HG03342 (cell line): ENCODE measurements around the gene ARID5B.
"Not testable (repeated sequence)": the region's sequence is repeated elsewhere in the genome, so short reads cannot be mapped to it uniquely, and the experiment has no call there.

ENCODE experiments used
- ATAC-seq: cut with Tn5 transposase; IDR thresholded peaks from one replicate; pipeline ENCODE4 v1.9.1; 2021; ENCODE audit warnings: mild to moderate bottlenecking, moderate library complexity; ENCODE audit not compliant: unreplicated experiment

The ARID5B gene

DNA sequence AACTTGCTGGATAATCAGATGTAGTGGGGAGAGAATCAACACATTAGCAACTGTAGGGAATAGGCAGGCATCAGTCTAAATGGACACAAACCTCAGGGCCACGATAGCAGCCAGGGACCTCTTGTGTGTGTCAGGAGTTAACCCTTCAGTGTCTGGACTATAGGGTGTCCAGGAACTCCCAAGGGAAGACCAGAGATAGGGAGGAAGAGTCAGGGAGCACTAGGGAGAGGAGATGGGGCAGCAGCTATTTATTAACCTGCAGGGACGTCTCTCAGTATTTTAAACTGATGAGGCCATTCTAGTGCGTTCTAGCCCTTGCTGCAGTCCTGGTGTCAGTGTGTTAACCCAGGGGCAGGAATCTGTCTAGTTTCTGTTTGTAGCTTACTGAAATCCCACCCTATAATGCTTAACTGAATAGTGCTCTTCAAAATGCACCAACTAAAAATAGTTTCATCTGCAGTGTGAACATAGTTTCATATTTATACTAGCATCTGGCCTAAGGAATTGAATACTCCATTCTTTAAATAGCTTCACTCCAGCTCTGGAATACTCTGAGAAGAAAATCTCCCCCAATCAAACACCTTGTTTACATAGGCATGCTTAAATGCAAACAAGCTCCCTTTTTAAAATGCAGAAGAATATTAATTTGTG, 62.7 kb downstream of the ARID5B start:
- ATAC-seq, result no peak

DNA sequence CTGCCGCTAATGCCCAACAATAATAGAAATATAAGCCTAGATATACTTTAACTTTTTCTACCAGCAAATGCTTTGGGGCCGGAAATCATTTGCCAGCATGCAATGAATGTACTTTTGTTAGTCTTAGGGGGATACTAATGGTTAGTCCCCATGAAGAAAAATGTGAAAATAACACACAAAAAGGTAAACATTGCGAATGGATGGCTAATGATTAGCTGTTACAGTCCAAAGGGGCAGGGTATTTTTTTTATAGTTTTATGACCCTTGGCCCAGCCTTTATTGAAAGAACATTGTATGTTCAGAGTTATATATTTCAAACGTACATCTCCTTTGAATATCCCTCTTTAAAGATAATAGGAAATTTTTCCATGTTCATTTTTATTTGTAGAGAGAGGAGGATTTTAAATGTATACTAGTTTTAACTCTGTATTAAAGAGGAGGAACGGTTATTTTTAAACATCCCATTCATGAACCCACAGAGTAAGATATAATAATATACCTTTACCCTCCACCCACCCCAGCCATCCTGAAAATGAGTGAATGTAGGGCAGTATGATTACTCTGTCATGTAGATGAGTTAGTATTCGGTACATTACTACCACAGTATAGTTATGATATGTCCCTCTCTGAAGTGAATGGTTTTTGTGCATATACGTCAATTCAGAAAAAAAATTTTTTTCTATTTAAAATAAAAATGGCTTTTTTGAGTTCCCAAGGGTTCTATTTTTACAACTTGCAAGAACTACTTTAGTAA, 63.6 kb downstream of the ARID5B start:
- no peak for ATAC-seq

DNA sequence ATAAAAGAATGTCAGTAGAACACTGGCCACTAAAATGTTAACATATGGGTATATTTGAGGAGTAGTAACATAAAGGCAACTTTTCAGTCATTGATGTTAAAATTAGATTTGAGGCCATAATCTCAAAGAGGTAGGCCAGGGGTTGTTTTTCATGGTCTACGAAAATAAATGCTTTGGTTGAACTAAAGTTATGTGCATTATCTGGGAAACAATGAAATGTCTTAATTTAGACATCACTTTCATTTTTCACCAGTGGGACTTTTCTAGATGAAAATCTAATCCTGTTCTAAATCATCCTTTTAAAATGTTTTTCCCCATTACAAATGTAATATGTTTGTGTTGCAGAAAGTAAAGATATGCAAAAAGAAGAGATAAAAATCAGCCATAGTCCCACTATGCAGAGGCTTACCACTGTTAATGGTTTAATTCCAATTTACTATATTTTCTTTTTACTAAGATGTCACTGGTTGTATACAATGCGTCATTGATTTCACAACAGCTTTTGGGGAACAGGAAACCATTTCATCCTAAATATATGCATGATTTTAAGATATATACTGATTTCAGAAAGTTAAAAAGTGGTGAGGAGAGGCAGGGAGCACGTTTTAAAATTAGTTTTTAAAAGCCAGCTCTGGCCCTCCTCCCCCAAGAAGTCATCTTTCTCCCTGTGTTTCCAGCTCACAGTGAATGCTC, 64.3 kb downstream of the ARID5B start:
- ATAC-seq, result no peak

DNA sequence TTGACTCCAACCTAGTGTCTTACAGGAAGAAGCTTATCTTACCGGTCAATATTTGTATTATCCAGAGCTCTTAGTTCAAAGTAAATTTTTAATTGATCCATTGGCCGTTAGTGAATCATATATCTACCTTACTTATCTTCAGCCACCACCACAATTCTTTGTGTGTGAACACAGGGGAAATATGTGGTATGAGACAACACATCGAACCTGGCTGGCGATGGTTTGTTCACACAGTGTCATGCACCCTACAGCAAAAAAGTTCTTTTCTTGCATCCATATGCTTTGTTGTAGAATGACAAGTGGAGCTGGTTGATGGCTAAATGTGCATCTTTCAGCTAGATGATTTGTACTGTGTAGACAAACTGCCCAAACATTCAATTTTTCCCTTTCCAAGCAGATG, 65.8 kb downstream of the ARID5B start:
- ATAC-seq, result no peak

DNA sequence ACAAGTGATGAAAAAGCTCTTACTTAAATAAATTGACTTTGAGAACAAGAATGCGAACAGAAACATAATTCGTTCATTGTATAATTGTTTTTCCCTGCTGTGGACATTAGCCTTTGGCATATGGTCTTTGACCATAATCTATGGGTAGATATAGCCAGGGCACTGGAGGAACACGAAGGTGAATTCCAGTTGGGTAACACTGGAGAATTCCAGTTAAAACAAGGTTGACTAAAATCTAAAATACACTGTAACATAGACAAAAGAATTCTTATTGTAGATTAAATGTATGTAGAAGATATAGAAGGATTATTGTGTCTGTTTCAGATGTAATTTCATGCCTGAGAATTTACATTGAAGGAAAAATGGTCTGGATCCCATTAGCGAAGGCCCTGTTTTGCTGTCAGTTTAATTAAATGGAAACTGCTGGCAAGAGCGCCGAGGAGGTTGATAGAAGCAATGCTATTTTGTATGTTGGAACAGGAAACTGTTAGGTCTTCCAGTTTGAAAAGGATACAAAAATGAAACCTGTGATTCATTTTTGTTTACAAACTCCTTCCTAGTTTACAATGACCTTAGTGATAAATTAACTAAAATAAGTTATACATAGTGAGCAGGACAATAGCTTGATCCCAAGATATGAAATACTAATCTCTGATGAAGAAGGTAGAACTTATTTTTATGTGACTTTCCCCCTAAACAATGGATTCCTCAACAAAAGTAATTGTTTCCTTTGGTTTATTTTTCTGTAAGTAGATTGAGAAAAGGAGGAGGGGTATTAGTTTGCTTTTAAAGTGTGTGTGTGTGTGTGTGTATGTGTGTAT, 68.9 kb downstream of the ARID5B start:
- ATAC-seq, result no peak

DNA sequence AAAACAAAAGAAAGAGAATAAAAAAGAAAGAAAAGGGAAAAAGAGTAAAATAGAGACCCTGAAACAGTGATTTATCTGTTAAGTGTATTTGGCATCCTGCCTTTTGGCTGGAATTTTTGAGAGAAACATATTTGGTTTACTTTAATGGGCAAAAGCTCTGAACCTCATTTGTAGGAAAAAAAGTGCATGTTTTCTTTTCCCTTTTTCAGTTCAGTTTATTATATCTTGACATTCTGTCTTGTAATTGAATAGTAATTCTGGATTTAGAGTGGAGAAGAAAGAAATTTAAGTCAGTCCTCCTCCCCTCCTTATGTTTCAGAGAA, 69.5 kb downstream of the ARID5B start:
- no peak for ATAC-seq

DNA sequence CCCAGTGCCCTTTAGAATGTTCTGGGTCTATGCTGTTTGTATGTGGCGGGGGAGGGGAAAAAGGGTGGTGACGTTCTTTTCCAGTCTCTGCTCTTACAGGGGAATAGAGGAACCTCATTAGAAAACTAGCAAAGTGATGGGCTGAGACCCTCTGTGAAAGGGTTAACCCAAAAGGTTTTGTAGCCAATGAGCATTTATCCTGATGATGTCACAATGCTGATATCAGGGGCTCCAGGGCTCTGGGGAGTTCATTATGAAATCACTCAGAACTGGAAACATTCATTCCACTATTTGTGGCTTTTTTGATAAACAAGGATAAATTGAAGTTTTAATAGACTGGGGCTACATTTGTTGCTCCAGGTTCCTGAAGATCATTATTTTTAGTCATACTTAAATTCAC, 71.7 kb downstream of the ARID5B start:
- ATAC-seq, result no peak

DNA sequence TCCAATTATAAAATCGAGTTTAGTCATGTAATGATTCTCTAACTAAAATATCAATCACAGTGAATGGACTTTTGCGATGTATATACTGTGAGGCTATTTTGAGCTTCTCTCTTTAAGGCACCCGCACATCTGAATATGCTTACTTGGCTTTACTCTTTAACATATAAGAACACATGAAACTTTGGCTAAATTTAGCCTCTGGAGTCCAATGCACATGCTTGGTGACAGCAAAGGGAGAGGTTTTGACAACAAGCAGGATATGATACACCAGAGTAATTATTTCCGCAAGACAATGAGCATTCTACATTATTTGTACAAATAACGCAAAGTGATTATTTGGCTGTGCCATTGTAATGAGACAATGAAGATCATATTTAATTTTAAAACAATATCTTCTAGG, 72.4 kb downstream of the ARID5B start:
- no peak for ATAC-seq

DNA sequence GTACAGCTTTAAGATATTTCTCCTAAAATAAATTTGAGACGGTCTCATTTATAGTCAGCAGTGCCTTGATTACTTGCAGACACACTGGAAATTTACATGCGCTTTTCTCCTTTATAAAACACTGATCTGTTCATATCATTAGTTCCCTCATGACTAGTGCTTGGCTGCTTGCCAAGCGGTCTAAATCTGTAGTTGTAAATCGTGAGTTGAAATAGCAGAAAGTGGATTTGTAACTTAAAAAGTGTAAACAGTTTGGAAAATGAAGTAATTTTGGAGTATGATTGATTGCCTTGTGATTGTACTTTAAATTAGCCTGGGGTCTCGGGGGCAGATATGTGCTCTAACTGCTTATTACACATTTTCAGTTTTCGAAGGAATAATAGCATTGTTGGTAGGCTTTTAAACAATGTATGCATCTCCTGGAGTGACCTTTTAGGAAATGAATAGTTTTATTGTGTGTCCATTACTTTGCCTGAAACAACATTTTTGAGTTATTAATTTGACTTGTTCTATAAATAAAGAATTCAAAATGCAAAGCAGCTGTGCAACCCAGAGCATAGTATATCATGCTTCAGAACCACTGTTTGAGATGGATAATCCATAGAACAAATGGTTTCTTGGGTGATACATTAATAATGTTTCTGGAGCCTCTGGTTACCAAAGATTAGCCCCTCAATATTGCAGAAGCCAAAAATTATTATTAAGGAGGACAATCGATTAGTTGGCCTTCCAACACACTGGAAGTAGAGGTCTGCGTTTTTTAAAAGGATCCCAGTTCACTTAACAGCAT, 73.3 kb downstream of the ARID5B start:
- peak; percentile 14 for ATAC-seq

DNA sequence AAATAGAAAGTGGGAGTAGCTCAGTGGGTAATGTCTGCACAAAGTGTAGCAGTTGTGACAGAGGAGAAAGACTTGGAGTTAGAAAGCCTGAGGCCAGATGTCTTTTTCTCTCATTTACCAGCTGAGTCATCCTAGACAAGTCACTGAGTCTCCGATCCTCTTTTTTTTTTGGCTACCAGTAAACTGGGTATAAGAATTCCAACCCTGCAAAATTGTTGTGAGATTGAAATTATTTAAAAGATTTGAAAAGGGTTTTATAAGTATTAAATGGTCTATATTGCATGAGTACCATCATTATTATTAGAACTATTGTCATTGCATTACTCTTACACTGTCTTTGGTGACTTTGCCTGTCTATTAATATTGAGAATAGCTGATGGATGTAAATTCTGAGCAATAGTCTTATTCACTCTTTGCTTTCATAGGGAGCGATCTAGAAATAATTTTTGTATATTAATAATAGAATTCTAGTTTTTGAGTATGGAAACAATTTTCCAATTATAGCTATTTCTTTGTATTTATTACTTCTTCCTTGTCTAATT, 74.0 kb downstream of the ARID5B start:
- ATAC-seq, result peak; percentile 85

DNA sequence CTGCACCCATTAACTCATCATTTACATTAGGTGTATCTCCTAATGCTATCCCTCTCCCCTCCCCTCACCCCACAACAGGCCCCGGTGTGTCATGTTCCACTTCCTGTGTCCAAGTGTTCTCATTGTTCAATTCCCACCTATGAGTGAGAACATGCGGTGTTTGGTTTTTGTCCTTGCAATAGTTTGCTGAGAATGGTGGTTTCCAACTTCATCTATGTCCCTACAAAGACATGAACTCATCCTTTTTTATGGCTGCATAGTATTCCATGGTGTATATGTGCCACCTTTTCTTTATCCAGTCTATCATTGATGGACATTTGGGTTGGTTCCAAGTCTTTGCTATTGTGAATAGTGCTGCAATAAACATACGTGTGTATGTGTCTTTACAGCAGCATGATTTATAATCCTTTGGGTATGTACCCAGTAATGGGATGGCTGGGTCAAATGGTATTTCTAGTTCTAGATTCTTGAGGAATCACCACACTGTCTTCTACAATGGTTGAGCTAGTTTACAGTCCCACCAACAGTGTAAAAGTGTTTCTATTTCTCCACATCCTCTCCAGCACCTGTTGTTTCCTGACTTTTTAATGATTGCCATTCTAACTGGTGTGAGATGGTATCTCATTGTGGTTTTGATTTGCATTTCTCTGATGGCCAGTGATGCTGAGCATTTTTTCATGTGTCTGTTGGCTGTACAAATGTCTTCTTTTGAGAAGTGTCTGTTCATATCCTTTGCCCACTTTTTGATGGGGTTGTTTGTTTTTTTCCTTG, 75.6 kb downstream of the ARID5B start:
- not testable (repeated sequence) for ATAC-seq

DNA sequence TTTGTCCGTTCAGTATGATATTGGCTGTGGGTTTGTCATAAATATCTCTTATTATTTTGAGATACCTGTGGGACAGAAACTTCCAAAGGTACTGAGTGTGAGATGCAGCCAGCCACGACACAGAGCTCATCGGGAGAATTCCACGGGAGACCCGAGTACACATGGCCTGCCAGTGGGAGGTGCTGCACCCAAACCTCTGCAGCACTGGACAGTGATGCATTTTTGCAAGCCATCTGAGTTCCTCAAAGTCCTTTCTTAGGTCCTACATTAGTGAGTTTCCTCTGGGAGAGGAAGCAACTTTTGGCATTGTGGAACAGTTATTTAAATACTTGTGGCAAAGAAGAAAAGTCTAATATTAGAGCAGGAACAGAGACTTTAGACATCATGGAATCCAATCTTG, 77.5 kb downstream of the ARID5B start:
- ATAC-seq, result no peak

DNA sequence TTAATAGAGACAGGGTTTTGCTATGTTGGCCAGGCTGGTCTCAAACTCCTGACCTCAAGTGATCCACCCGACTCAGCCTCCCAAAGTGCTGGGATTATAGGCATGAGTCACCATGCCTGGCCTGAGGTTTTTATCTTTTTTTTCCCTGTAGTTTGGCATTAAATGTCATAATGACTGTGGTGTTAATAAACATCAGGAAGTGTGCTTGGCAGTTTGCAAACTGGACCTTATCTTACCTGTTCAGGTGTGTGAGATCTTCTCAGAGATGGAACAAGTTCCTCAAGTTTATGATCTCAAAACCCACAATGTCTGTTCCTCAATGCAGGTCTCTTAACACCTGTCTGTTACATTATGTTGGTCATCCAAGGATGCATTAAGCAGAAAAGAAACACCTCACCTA, 80.0 kb downstream of the ARID5B start:
- no peak for ATAC-seq

DNA sequence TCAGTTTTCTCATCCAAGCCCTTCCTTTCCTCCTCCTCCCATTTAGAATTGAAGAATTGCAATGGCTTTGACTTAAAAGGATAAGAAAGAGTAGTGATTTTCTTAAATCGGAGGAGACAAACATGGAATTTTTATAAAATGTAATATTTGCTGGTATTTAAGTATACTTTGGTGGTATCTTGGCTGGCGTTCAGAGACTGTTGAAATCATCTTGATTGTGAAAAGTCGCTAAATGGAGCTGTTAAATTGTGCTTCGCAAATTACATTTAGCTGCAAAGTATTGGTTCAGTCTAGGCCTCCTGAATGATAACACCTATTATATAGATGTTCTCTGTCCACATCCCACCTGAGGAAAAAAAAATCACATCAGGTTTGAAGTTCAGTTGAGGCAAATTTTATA, 81.8 kb downstream of the ARID5B start:
- no peak for ATAC-seq

DNA sequence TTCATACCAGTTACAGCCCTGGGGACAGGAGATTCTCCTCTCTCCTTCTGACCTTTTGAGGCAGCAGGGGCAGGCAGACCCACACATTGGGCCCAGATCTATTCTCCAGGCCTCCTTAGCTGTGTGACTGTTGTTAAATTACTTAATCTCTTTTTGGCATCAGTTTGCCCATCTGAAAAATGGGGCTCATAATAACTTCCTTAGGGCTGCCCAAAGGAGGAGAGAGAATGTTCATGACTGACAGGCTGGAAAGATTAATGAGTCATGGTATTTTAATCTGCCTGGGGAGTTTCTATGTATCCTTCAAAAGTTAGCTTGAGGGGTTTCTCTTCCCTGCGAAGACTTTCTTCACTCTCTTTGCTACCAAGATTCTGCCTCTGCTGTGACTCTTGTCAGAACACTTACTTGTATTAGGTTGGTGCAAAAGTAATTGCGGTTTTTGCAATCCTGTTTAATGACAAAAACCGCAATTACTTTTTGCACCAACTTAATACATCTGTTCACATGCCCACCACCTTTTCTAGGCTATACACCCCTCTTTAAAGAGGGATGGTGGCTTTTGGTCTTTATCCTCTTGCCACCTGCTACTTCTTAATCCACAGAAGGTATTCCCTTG, 83.4 kb downstream of the ARID5B start:
- ATAC-seq, result no peak

DNA sequence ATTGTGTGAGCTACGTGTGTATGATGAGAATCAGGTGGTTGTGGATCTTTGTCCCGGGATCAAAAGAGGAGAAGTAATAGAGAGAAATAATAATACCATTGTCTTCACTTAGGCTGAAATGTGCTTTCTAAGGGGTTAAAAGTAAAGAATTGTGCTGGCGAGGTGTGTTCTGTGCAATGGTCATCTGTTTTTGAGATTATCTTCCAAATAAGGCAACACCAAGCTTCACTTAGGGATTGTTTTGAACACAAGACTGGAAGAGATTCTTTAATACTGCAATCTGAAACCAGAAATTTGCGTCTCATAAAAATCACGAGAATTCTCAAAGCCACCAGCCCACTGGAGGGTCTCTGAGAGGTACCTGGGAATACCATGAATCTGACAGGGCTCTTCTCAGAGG, 84.2 kb downstream of the ARID5B start:
- ATAC-seq, result no peak

DNA sequence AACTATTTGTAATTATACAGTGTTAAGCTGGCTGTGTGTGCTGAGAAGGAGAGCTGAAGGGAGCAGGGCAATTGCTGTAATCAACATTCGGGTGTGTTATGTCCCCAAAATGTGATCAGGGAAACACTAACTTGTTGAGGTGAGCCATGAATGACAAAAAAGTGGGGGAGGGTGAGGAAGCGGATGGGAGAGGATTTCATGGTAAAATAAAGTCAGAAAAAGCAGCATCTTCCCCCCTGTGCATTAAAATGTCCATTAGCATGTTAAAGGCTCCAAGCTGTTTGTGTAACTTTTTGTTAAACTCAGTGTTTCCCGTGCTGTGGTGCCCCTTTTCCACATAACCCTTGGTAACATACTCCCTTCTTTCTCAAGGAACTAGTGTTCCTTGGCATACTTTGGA, 84.9 kb downstream of the ARID5B start:
- no peak for ATAC-seq

DNA sequence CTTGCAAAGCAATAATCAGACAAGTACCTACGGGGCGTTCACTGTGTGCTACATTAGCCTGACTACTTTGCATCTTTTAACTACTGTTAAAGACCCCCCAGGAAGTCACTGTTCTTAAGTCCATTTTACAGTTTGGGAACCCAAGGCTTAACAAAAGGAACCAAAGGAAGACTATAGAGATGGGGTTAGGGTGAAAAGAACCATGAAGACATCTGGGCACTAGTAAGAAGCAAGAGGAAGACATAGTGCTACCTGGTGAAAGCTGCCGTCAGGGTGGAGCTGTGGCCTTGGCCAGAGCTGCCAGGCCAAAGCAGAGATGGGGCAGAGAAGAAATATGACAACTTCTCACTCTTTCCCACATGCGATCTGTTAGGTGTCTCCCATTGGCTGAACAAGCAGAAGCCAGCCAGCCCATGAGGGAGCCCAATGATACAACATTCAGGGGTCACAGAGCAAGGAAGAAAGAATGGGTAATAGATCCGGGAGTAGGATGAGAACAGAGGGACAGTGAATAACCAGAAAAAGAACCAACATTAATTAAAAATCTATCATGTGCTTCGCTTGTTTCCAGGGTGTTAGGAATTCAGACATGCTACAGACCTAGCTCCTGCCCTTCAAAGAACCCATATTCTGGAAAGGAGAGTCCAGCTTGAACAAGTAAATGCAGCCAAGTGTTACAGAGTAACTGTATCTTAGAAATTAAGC, 85.4 kb downstream of the ARID5B start:
- ATAC-seq, result no peak

DNA sequence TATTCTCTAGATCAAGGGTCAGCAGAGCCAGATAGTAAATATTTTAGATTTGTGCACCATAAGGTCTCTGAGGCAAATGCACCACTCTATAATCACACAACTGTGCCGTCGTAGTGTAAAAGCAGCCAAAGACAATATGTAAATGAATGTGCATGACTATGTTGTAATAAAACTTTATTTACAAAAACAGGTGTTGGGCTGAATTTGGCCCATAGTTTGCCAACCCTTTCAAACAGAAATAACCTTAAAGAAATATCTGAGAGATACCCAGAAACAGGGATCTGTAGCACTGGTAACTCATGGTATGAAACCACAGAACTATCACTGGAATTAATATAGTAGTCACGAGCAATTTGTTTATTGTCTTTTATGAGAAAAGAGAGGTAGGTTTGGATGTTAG, 86.0 kb downstream of the ARID5B start:
- ATAC-seq, result peak; percentile 15
